ENCODE results near the gene FLT1. TPM values are rescaled to one million over a fixed set of nuclear protein-coding genes. Genes with fewer than 3 reads are reported as not detected.
A peak's percentile ranks its signal among the peaks of the same experiment; 100 is the strongest.

Gene FLT1
- total and polyA plus RNA-seq, 7 experiments from 2014 or later: 1.7 to 2.7 (median 2.2) TPM

DNA sequence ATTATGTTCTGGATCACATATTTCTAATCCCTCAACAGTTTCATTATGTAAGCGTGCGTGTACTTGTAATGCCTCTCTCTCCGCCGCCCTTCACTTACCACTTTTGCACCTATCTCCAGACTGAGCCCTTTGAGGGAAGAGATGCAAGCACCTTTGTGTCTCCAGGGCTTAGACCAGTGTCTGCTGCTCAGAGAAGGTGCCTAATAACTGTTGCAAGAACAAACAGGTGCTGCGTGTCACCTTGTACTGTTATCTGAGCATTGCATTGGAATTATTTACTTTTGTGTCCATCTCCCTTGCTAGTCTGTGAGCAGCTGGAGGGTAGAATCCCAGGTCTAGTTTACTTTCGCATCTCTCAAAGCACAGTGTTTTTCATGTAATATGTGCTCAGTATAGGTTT is 156.2 kb downstream of the FLT1 start:
- DNase-seq: no peak
- Histone ChIP-seq H3K9me3 (ENCODE audit: control insufficient read depth in 2 of 3, low read length in 3 of 3) (no peaks in the 10 kb centered on the region), H3K27ac (ENCODE audit: low read depth, low read length) (no peak overlapping the region), H3K4me3 (ENCODE audit: low read length) (no peak overlapping the region), H3K36me3 (ENCODE audit: control insufficient read depth in 2 of 3, insufficient read depth in 3 of 3, low read length in 3 of 3) (no peaks in the 10 kb centered on the region), H3K4me1 (ENCODE audit: control insufficient read depth in 2 of 2, insufficient read depth in 2 of 2, low read length in 2 of 2) (no peaks in the 10 kb centered on the region), H3K27me3 (ENCODE audit: control insufficient read depth in 2 of 2, insufficient read depth in 2 of 2, low read length in 2 of 2) (no peaks in the 10 kb centered on the region)
- H3K27me3 Mint-ChIP-seq: peaks cover 0 to 20% (median 0%) of the 10 kb centered on the region in 5 donors
- H3K27ac Mint-ChIP-seq: no peak overlapping the region
- ChIA-PET CTCF (no interaction called here), POLR2A (no interaction called here)
- peaks cover 0 to 6% (median 5%) of the 10 kb centered on the region in 7 donors for H3K4me1 Mint-ChIP-seq
- no peaks in the 10 kb centered on the region for H3K9me3 Mint-ChIP-seq
- no peak for ATAC-seq
- intact Hi-C loops (cut with micrococcal nuclease): no loop called here
- no peak overlapping the region for H3K4me3 Mint-ChIP-seq
- H3K36me3 Mint-ChIP-seq: peaks cover 0 to 5% (median 0%) of the 10 kb centered on the region in 5 donors

DNA sequence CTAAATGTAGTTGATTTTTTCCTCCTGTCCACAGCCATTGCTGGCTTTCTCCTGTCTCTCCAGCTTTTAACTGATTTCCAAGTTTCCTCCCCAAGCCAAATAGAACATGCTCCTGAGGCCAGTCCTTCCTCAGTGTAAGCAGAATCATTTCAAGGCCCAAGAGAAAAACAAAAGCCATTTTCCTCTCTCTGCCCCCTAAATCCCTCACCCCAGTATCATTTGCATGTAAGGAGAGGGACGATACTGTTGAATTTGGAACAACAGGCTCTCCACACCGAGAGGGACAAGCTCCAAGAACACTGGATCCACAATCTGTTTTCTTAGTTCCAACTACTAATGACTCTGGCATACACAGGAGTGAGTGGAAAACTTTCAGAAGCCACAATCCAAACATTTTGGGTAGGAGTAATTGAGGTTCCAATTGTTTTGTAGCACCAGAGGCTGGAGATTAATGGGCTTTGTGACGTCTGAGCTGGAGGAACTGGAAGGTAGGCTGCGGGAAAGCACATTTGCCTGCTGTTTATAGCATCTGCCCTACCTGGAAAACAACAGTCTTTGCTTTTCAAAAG is 156.8 kb downstream of the FLT1 start:
- DNase-seq: no peak
- Histone ChIP-seq H3K9me3 (ENCODE audit: control insufficient read depth in 2 of 3, low read length in 3 of 3) (no peaks in the 10 kb centered on the region), H3K36me3 (ENCODE audit: control insufficient read depth in 2 of 3, insufficient read depth in 3 of 3, low read length in 3 of 3) (no peaks in the 10 kb centered on the region), H3K4me3 (ENCODE audit: low read length) (no peak overlapping the region), H3K27me3 (ENCODE audit: control insufficient read depth in 2 of 2, insufficient read depth in 2 of 2, low read length in 2 of 2) (no peaks in the 10 kb centered on the region), H3K27ac (ENCODE audit: low read depth, low read length) (no peak overlapping the region), H3K4me1 (ENCODE audit: control insufficient read depth in 2 of 2, insufficient read depth in 2 of 2, low read length in 2 of 2) (no peaks in the 10 kb centered on the region)
- Mint-ChIP-seq H3K4me1 (peaks cover 0 to 6% (median 5%) of the 10 kb centered on the region in 7 donors), H3K9me3 (no peaks in the 10 kb centered on the region), H3K4me3 (no peak overlapping the region), H3K27me3 (peaks cover 0 to 17% (median 0%) of the 10 kb centered on the region in 5 donors), H3K27ac (no peak overlapping the region), H3K36me3 (peaks cover 0 to 5% (median 0%) of the 10 kb centered on the region in 5 donors)
- ChIA-PET POLR2A (no interaction called here), CTCF (interaction anchor here (0.5 kb wide), 1 partner anchor 196 kb away, joined by 3 read pairs; no protein-coding TSS in a partner anchor)
- ATAC-seq: no peak
- intact Hi-C loops (cut with micrococcal nuclease): no loop called here

DNA sequence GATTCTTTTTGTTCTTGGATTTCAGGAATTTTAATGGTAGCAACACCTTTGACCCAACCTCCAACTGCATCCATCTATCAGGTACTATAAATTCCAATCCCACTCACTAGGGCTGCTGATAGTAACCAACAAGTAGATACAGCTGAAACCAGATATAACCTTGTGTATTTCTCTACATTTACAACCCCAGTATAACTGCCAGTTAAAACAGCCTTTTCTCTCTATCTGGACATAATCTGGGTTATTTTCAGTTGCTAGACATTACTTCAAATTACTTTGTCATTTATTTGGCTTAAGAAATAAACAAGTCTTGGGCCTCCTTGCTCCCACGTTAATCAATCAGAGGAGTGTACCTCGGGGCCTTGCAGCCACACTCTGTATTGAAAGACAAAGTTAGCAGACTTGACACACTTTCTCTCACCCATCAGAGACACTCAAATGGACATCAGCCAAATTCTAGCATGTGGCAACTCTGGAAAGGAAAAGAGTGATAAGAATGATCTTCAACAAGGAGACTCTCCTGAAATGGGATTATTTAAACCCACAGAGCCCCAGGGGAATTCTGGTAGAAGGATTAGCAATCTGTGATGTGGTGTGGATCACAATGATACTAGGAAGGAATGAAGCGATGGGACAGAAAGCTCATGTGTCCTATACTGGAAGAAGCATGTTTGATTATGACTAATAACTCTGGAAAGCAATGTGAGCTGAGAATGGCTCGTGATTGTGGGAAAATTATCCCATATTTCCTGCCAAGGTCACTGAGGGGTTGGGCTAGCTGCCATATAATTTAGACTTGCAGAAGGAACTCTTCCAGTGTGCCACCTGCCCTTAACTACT is 157.5 kb downstream of the FLT1 start:
- POLR2A ChIA-PET: interaction anchor here (0.6 kb wide), 1 partner anchor 8 kb away, joined by 3 read pairs; no protein-coding TSS in a partner anchor
- ATAC-seq (no peak), DNase-seq (no peak)
- Mint-ChIP-seq H3K4me1 (peaks cover 0 to 5% (median 4%) of the 10 kb centered on the region in 7 donors), H3K27ac (no peak overlapping the region), H3K4me3 (no peak overlapping the region), H3K27me3 (peaks cover 0 to 14% (median 0%) of the 10 kb centered on the region in 5 donors), H3K36me3 (peaks cover 0 to 5% (median 0%) of the 10 kb centered on the region in 5 donors), H3K9me3 (no peaks in the 10 kb centered on the region)
- Histone ChIP-seq H3K4me1 (ENCODE audit: control insufficient read depth in 2 of 2, insufficient read depth in 2 of 2, low read length in 2 of 2) (no peaks in the 10 kb centered on the region), H3K27ac (ENCODE audit: low read depth, low read length) (no peak overlapping the region), H3K9me3 (ENCODE audit: control insufficient read depth in 2 of 3, low read length in 3 of 3) (no peaks in the 10 kb centered on the region), H3K27me3 (ENCODE audit: control insufficient read depth in 2 of 2, insufficient read depth in 2 of 2, low read length in 2 of 2) (no peaks in the 10 kb centered on the region), H3K4me3 (ENCODE audit: low read length) (no peak overlapping the region), H3K36me3 (ENCODE audit: control insufficient read depth in 2 of 3, insufficient read depth in 3 of 3, low read length in 3 of 3) (no peaks in the 10 kb centered on the region)
- CTCF ChIA-PET: interaction anchor here (0.5 kb wide), 1 partner anchor 197 kb away, joined by 3 read pairs; no protein-coding TSS in a partner anchor
- intact Hi-C loops (cut with micrococcal nuclease): no loop called here

DNA sequence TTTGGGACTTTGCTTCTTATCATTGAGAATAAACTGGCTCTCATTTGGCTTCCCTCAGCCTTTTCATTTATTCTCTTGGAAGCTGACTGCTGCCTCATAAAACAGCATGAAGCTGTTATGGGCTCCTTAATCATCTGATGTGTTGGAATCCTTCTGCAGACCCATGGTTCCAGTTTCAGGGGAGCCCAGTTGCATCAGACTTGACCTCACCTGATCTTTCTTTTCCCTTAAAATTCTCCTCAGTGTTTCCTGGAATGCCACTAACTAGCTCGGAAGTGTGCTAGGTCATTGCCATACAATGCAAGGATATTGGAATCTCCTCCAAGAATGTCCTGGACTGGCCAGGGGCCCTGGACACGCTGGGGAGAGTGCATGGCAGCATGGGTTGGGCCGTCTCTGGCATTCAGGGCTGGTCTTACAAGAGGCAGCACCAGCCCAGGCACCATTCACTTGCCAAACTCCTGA is 158.7 kb downstream of the FLT1 start:
- no peaks in the 10 kb centered on the region for H3K9me3 ChIP-seq (ENCODE audit: control insufficient read depth in 2 of 3, low read length in 3 of 3)
- CTCF ChIA-PET: no interaction called here

DNA sequence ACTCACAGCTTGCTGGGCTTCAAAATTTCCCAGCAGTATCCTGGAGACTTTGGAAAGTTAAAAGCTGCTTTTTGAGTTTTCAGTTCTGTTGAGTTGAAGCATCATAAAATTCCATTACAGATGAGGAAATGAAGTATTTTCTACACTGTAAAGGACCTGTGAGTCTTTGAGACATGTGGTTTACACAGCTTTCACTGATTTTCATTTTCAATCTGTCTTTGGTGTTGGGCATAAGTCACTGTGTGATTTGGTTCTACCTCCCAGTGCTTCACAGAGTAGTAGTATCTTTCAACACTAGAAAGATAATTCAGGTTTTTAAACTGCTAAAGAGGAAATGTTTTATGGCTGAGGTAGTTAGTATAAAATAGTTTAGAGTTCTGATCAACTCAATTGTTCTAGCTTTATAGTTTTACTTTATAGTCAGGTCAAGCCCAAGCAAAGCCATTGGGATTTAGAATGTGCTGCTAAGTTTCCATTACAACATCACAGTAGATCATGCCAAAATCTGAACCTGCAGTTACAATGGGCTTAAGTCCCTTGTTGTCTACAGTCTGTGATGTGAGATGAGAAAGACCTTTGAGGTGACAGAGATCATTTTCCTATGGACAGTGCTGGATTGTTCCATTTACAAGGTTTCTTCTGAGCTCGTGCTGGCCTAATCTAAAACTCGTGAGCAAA is 161.6 kb downstream of the FLT1 start:
- POLR2A ChIA-PET: no interaction called here
- H3K4me3 Mint-ChIP-seq: no peak overlapping the region
- CTCF ChIA-PET: interaction anchor here (1.9 kb wide), 1 partner anchor 9 kb away, joined by 5 read pairs; no protein-coding TSS in a partner anchor
- Histone ChIP-seq H3K27me3 (ENCODE audit: control insufficient read depth in 2 of 2, insufficient read depth in 2 of 2, low read length in 2 of 2) (no peaks in the 10 kb centered on the region), H3K36me3 (ENCODE audit: control insufficient read depth in 2 of 3, insufficient read depth in 3 of 3, low read length in 3 of 3) (no peaks in the 10 kb centered on the region), H3K27ac (ENCODE audit: low read depth, low read length) (no peak overlapping the region), H3K4me3 (ENCODE audit: low read length) (no peak overlapping the region), H3K9me3 (ENCODE audit: control insufficient read depth in 2 of 3, low read length in 3 of 3) (no peaks in the 10 kb centered on the region), H3K4me1 (ENCODE audit: control insufficient read depth in 2 of 2, insufficient read depth in 2 of 2, low read length in 2 of 2) (no peaks in the 10 kb centered on the region)
- peaks cover 0 to 7% (median 0%) of the 10 kb centered on the region in 5 donors for H3K27me3 Mint-ChIP-seq
- H3K36me3 Mint-ChIP-seq: no peaks in the 10 kb centered on the region
- DNase-seq (no peak), ATAC-seq (no peak)
- intact Hi-C loops (cut with micrococcal nuclease): no loop called here
- peaks cover 0 to 2% (median 0%) of the 10 kb centered on the region in 11 donors for H3K9me3 Mint-ChIP-seq
- H3K4me1 Mint-ChIP-seq: no peaks in the 10 kb centered on the region
- H3K27ac Mint-ChIP-seq: no peak overlapping the region

More for the DNA sequence above, 158.7 kb downstream of the FLT1 start:
- no peak for DNase-seq
- H3K4me1 Mint-ChIP-seq: peaks cover 0 to 2% (median 0%) of the 10 kb centered on the region in 7 donors
- H3K27me3 ChIP-seq (ENCODE audit: control insufficient read depth in 2 of 2, insufficient read depth in 2 of 2, low read length in 2 of 2): no peaks in the 10 kb centered on the region
- POLR2A ChIA-PET: no interaction called here
- H3K36me3 ChIP-seq (ENCODE audit: control insufficient read depth in 2 of 3, insufficient read depth in 3 of 3, low read length in 3 of 3): no peaks in the 10 kb centered on the region
- H3K4me3 Mint-ChIP-seq: no peak overlapping the region
- intact Hi-C loops (cut with micrococcal nuclease): no loop called here
- no peak overlapping the region for H3K4me3 ChIP-seq (ENCODE audit: low read length)
- no peak overlapping the region for H3K27ac ChIP-seq (ENCODE audit: low read depth, low read length)
- peaks cover 0 to 10% (median 0%) of the 10 kb centered on the region in 5 donors for H3K27me3 Mint-ChIP-seq
- H3K36me3 Mint-ChIP-seq: peaks cover 0 to 5% (median 0%) of the 10 kb centered on the region in 5 donors
- H3K4me1 ChIP-seq (ENCODE audit: control insufficient read depth in 2 of 2, insufficient read depth in 2 of 2, low read length in 2 of 2): no peaks in the 10 kb centered on the region
- ATAC-seq: no peak
- H3K9me3 Mint-ChIP-seq: no peaks in the 10 kb centered on the region
- no peak overlapping the region for H3K27ac Mint-ChIP-seq

DNA sequence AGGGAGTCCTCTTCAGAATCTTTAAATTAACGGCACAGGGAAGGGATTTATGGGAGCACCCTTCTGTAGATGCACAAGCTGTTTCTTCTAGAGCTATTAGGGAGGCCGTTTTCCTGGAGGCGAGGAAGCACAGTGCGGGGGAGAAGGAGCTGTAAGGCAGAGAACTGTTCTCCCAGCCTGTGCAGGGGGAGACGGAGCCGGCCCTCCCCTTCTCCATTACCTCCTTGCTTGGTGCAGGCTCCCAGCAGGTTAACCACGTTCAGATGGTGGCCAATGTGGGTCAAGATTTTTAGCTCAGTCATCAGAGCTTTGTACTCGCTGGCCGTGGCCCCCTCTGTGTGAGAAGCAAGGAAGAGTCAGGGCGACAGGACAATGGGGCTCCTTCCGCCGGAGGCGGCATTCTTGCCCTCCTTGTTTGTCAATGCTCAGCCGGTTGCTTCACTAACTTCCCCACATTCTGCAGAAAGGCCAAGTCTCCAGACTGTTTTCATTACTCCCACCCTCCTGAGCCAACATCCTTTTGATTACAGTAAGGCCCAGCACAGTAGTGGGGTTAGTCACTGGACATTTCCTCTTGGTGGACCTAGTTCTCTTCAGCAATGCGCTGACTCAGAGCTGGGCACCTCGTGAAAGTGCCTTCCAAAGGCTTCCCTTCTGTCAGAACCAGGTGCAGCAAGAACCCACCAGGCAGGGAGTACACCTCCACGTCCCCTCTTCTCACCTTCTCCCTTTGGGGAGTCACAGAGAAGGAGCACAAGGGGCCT is 165.4 kb downstream of the FLT1 start:
- H3K36me3 ChIP-seq (ENCODE audit: control insufficient read depth in 2 of 3, insufficient read depth in 3 of 3, low read length in 3 of 3): no peaks in the 10 kb centered on the region
- Mint-ChIP-seq H3K36me3 (no peaks in the 10 kb centered on the region), H3K27me3 (peaks cover 0 to 3% (median 0%) of the 10 kb centered on the region in 5 donors), H3K9me3 (peaks cover 0 to 2% (median 0%) of the 10 kb centered on the region in 11 donors), H3K4me1 (no peaks in the 10 kb centered on the region), H3K4me3 (no peak overlapping the region), H3K27ac (no peak overlapping the region)
- no peak overlapping the region for H3K4me3 ChIP-seq (ENCODE audit: low read length)
- no peaks in the 10 kb centered on the region for H3K9me3 ChIP-seq (ENCODE audit: control insufficient read depth in 2 of 3, low read length in 3 of 3)
- no peaks in the 10 kb centered on the region for H3K27me3 ChIP-seq (ENCODE audit: control insufficient read depth in 2 of 2, insufficient read depth in 2 of 2, low read length in 2 of 2)
- H3K4me1 ChIP-seq (ENCODE audit: control insufficient read depth in 2 of 2, insufficient read depth in 2 of 2, low read length in 2 of 2): no peaks in the 10 kb centered on the region
- DNase-seq: no peak
- ChIA-PET POLR2A (no interaction called here), CTCF (no interaction called here)
- ATAC-seq: peak; percentile 48
- H3K27ac ChIP-seq (ENCODE audit: low read depth, low read length): no peak overlapping the region
- intact Hi-C loops (cut with micrococcal nuclease): no loop called here

Measured in naive thymus-derived CD4-positive, alpha-beta T cell (primary cell).